ENCODE data around the gene EDEM3. TPM values are rescaled to one million over a fixed set of nuclear protein-coding genes. Genes with fewer than 3 reads are reported as not detected.

Gene EDEM3
- total RNA-seq, 1 donor from 2014 or later = 15.3 TPM

DNA sequence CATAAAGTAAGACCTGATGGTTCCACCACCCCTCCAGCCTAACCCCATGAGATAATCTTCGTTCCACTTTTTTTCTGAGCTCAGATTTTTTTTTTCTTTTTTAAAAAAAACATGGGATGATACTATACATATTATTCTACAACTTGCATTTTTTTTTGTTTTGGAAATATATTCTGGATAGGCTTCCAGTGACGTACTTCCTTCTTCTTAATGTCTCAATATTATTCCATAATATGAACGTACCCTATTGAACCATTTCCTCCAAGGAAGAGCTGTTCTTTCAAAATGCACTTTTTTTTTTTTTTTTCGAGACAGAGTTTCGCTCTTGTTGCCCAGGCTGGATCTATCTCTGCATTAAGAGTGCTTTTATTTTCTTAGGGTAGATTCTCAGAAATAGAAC is 1.5 kb downstream of the EDEM3 start:
- no peak for DNase-seq (ENCODE audit: low read depth)
- H3K4me3 ChIP-seq (ENCODE audit: low read depth, low read length) = peak overlapping the region; percentile 94
- TF ChIP-seq, protein P1, sequence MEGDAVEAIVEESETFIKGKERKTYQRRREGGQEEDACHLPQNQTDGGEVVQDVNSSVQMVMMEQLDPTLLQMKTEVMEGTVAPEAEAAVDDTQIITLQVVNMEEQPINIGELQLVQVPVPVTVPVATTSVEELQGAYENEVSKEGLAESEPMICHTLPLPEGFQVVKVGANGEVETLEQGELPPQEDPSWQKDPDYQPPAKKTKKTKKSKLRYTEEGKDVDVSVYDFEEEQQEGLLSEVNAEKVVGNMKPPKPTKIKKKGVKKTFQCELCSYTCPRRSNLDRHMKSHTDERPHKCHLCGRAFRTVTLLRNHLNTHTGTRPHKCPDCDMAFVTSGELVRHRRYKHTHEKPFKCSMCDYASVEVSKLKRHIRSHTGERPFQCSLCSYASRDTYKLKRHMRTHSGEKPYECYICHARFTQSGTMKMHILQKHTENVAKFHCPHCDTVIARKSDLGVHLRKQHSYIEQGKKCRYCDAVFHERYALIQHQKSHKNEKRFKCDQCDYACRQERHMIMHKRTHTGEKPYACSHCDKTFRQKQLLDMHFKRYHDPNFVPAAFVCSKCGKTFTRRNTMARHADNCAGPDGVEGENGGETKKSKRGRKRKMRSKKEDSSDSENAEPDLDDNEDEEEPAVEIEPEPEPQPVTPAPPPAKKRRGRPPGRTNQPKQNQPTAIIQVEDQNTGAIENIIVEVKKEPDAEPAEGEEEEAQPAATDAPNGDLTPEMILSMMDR (conservative IDR thresholded peaks at IDR 0.05; ENCODE audit: low read depth, low read length) = no peak

DNA sequence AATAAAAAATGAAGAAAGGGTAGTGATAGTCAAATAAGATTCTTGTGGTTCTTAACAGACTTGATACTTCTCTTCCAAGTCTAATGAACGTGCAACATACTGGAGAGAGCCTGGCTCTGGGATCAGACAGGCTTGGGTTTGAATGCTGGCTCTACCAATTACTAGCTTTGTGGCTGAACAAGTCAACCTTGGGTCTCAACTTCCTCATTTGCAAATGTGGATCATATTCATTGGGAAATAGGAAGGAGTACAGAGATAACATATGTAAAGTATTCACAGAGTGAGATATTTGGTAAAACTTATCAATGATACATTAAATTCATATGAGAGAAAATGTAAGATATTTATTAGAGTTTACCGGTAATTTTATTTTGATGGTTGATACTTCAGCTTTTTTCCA is 2.0 kb downstream of the EDEM3 start:
- no peak for DNase-seq (ENCODE audit: low read depth)
- TF ChIP-seq, protein P1 (conservative IDR thresholded peaks at IDR 0.05; ENCODE audit: low read depth, low read length) = no peak
- no peak overlapping the region for H3K4me3 ChIP-seq (ENCODE audit: low read depth, low read length)

DNA sequence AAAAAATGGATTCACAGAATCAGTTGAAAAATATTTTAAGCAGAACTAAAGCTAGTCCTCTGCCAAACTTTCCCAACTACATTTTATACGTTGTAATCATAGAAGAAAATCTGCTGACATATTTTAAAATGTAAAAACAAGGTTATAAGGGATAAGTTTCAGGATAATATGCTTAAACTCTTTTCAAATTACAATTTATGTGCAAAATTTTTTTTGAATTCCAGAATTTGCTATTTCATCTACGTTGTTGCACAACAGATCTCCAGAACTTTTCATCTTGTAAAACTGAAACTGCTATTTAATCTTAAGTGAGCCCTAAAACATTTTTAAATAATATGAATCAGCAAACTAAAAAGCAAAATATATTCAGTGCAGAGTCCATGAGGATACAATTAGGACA is 5.9 kb downstream of the EDEM3 start:
- H3K4me3 ChIP-seq (ENCODE audit: low read depth, low read length) = no peak overlapping the region
- DNase-seq (ENCODE audit: low read depth) = no peak
- TF ChIP-seq, protein P1 (conservative IDR thresholded peaks at IDR 0.05; ENCODE audit: low read depth, low read length) = no peak

DNA sequence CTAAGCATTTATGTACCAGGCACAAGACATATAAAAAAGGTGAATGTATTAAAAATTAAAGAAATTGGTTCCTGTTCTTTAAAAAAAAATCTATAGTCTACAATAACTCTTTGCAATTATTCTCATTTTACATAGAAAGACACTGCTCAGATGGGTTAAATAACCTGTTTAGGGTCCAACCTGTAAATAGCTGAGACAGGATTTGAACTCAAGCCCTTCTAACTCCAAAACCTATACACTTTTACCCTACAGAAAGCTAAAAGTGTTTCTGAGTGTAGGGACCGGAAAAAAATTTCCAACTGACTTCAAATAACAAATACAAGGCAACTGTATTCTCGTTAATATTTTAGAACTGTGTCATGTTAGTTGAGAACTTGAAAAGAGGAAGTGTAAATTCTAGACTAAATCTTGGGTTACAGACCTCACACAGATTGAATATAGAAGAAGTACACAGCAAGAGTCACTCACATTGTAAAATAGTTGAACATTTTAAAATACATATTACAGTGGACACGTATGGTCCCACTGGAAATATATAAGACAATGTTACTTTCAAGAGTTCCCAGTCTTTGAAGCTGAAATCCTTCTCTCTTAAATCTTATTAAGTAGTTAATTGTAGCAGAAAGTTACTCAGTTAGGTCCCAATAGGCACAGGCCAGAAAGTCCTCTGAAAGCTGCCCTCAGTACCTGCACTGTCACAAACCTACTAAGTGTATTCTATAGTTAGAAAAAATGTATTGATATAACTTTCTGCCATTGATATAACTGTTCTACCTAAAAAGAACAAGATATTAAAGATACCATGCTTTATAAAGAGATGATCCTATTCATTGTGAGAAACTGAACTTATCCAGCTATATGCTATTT is 7.3 kb downstream of the EDEM3 start:
- no peak for DNase-seq (ENCODE audit: low read depth)
- TF ChIP-seq, protein P1 (conservative IDR thresholded peaks at IDR 0.05; ENCODE audit: low read depth, low read length) = no peak
- H3K4me3 ChIP-seq (ENCODE audit: low read depth, low read length) = no peak overlapping the region

DNA sequence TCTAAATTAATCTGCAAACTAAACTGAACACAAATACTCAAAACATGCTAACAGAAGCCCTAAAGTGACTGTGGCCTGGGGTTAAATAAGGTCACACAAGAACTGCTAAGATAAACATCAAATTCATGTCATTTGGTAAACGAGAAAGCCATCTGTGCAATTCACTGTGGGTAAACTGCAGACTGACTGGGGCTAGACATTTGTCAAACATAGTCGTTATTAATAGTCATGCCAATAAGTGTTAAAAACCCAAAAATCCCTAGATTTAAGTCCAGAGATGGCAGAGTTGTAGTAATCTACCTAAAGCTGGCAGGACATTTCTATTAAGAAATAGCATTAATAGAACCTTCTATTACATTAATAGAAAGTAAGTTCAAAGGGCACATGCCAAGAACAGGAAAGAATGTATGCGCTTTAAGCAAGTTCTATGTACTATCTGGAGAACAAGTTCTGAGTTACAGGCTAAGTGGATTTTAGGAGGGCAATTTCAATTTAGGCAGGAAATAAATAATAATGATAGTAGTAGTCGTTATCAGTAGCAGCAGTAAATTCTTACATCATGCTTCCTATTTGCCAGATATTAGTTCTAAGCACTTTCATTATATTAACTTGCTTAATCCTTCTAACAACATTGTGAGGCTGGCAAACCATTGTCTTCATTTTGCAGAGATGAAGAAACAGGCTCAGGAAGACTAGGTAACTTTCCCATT is 8.6 kb downstream of the EDEM3 start:
- no peak overlapping the region for H3K4me3 ChIP-seq (ENCODE audit: low read depth, low read length)
- TF ChIP-seq, protein P1 (conservative IDR thresholded peaks at IDR 0.05; ENCODE audit: low read depth, low read length) = no peak
- DNase-seq (ENCODE audit: low read depth) = no peak

DNA sequence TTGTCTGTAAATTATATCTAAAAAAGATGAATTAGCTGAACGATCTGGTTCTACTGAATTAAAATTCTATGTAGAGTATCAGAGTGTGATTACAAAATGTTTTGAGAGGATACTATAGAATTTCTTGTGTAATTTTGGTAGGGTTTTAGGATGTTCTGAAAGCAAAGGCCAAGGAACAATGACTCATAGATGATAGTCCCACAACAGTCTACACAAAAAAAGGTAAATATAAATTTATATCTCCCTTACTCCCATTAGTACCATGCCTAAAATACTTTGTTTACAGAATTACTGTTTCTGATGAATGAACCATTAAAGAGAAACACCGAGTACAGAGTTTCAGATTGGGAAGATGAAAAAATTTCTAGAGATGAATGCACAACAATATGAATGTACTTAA is 9.5 kb downstream of the EDEM3 start:
- TF ChIP-seq, protein P1 (conservative IDR thresholded peaks at IDR 0.05; ENCODE audit: low read depth, low read length) = no peak
- no peak for DNase-seq (ENCODE audit: low read depth)

More for the DNA sequence above, 9.5 kb downstream of the EDEM3 start:
- no peak overlapping the region for H3K4me3 ChIP-seq (ENCODE audit: low read depth, low read length)
